Liver (tissue), 3 donors: Measurements from ENCODE around the gene IFT122.

Experiments
- FOXA1 ChIP-seq: IDR thresholded peaks from 2 replicates; pipeline ENCODE4 v1.6.1; 2016; ENCODE audit warnings: antibody characterized with exemption
- GABPA ChIP-seq, 2 donors: IDR thresholded peaks in 1 of 2; conservative IDR thresholded peaks in 1 of 2; 2 replicates each; pipeline ENCODE4 v1.6.1; 2016; ENCODE audit warnings: antibody characterized with exemption in 2 of 2, mild to moderate bottlenecking in 1 of 2, moderate library complexity in 1 of 2
- RXRA ChIP-seq, 2 donors: IDR thresholded peaks; 2 replicates each; pipeline ENCODE4 v1.6.1; 2017 to 2018; ENCODE audit warnings: antibody characterized with exemption in 2 of 2, mild to moderate bottlenecking in 1 of 2
- SP1 ChIP-seq: IDR thresholded peaks from 2 replicates; pipeline ENCODE4 v1.6.1; 2018; ENCODE audit warnings: antibody characterized with exemption, mild to moderate bottlenecking
- TF ChIP-seq, protein P1 (sequence below): fragments of 150-350 bp; IDR thresholded peaks from 2 replicates; pipeline ENCODE4 v1.5.1; 2017; ENCODE audit warnings: improper control_type of control experiment, low read depth, low read length; ENCODE audit not compliant: missing input control
- TF ChIP-seq, protein P2 (sequence below): IDR thresholded peaks from 2 replicates; pipeline ENCODE4 v1.6.1; 2016; ENCODE audit warnings: antibody characterized with exemption
- TF ChIP-seq, protein P3 (sequence below): IDR thresholded peaks from 2 replicates; pipeline ENCODE4 v1.6.1; 2016; ENCODE audit warnings: antibody characterized with exemption
- donor health status: healthy.
- donor health status: healthy.

DNA sequence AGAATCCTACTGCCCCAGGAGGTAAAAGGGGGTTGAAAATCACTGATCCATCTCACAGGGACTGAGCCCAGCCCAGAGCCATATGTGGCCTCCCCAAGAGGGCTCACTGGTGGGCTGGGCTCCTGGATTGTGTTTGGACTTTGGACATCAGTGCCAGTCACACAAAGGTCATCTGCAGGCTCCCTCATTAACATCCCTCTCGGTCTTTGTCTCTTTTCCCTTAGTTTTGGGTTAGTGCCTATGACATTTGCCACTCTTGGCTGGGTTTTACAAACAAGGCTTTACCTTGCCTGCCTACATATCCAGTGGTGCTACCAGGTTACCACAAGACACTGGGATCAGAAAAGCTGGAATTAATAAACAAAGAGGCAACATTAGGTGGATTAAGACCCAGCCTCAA, 27.9 kb downstream of the IFT122 start:
- TF ChIP-seq, protein P1, sequence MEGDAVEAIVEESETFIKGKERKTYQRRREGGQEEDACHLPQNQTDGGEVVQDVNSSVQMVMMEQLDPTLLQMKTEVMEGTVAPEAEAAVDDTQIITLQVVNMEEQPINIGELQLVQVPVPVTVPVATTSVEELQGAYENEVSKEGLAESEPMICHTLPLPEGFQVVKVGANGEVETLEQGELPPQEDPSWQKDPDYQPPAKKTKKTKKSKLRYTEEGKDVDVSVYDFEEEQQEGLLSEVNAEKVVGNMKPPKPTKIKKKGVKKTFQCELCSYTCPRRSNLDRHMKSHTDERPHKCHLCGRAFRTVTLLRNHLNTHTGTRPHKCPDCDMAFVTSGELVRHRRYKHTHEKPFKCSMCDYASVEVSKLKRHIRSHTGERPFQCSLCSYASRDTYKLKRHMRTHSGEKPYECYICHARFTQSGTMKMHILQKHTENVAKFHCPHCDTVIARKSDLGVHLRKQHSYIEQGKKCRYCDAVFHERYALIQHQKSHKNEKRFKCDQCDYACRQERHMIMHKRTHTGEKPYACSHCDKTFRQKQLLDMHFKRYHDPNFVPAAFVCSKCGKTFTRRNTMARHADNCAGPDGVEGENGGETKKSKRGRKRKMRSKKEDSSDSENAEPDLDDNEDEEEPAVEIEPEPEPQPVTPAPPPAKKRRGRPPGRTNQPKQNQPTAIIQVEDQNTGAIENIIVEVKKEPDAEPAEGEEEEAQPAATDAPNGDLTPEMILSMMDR, result no peak
- TF ChIP-seq, protein P2, sequence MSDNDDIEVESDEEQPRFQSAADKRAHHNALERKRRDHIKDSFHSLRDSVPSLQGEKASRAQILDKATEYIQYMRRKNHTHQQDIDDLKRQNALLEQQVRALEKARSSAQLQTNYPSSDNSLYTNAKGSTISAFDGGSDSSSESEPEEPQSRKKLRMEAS, result no peak
- TF ChIP-seq FOXA1 (peak; percentile 17), SP1 (peak; percentile 96), GABPA (IDR thresholded peaks at IDR 0.05 in 1 of 2, conservative IDR thresholded peaks at IDR 0.05 in 1 of 2) (no peak), RXRA (IDR thresholded peaks at IDR 0.05) (peak; percentile 94 to 95)
- TF ChIP-seq, protein P3, sequence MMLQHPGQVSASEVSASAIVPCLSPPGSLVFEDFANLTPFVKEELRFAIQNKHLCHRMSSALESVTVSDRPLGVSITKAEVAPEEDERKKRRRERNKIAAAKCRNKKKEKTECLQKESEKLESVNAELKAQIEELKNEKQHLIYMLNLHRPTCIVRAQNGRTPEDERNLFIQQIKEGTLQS, result no peak
